ENCODE measurements around the gene PIWIL1.
A peak's percentile ranks its signal among the peaks of the same experiment; 100 is the strongest.

The PIWIL1 gene

GRCh38 chr12:130322263-130322662, 15.4 kb upstream of the PIWIL1 start:
- DNase-seq, result no peak

GRCh38 chr12:130330685-130331084, 7.0 kb upstream of the PIWIL1 start:
- no peak for DNase-seq
- TF ChIP-seq POLR2A (IDR thresholded peaks at IDR 0.05; ENCODE audit: low read length), result no peak
- no peak for TF ChIP-seq GATA1 (IDR thresholded peaks at IDR 0.05; ENCODE audit: low read depth, low read length)

More at GRCh38 chr12:130322263-130322662, 15.4 kb upstream of the PIWIL1 start:
- TF ChIP-seq GATA1 (IDR thresholded peaks at IDR 0.05; ENCODE audit: low read depth, low read length), result no peak
- TF ChIP-seq POLR2A (IDR thresholded peaks at IDR 0.05; ENCODE audit: low read length), result no peak

GRCh38 chr12:130331146-130331545, 6.5 kb upstream of the PIWIL1 start:
- TF ChIP-seq GATA1 (IDR thresholded peaks at IDR 0.05; ENCODE audit: low read depth, low read length), result no peak
- no peak for TF ChIP-seq POLR2A (IDR thresholded peaks at IDR 0.05; ENCODE audit: low read length)
- DNase-seq, result no peak

- no peak for DNase-seq
- TF ChIP-seq GATA1 (IDR thresholded peaks at IDR 0.05; ENCODE audit: low read depth, low read length) (no peak), POLR2A (IDR thresholded peaks at IDR 0.05; ENCODE audit: low read length) (no peak)
These were observed 4.3 kb upstream of the PIWIL1 start for GRCh38 chr12:130333341-130333740.

GRCh38 chr12:130334399-130334798, 3.3 kb upstream of the PIWIL1 start:
- DNase-seq, result no peak
- no peak for TF ChIP-seq GATA1 (IDR thresholded peaks at IDR 0.05; ENCODE audit: low read depth, low read length)
- no peak for TF ChIP-seq POLR2A (IDR thresholded peaks at IDR 0.05; ENCODE audit: low read length)

GRCh38 chr12:130334937-130335336, 2.8 kb upstream of the PIWIL1 start:
- DNase-seq, result peak in 1 of 2 experiments; percentile 6
- TF ChIP-seq POLR2A (IDR thresholded peaks at IDR 0.05; ENCODE audit: low read length) (no peak), GATA1 (IDR thresholded peaks at IDR 0.05; ENCODE audit: low read depth, low read length) (no peak)

- TF ChIP-seq GATA1 (IDR thresholded peaks at IDR 0.05; ENCODE audit: low read depth, low read length) (no peak), POLR2A (IDR thresholded peaks at IDR 0.05; ENCODE audit: low read length) (no peak)
- peak; percentile 41 to 71 for DNase-seq
These were observed 1.9 kb upstream of the PIWIL1 start for GRCh38 chr12:130335517-130336392.

GRCh38 chr12:130336723-130337487, 782 bp upstream of the PIWIL1 start:
- no peak for DNase-seq
- no peak for TF ChIP-seq GATA1 (IDR thresholded peaks at IDR 0.05; ENCODE audit: low read depth, low read length)

- TF ChIP-seq GATA1 (IDR thresholded peaks at IDR 0.05; ENCODE audit: low read depth, low read length) (no peak), POLR2A (IDR thresholded peaks at IDR 0.05; ENCODE audit: low read length) (no peak)
- no peak for DNase-seq
These were observed 1.3 kb downstream of the PIWIL1 start for GRCh38 chr12:130338794-130339601.

- no peak for DNase-seq
- TF ChIP-seq POLR2A (IDR thresholded peaks at IDR 0.05; ENCODE audit: low read length) (no peak), GATA1 (IDR thresholded peaks at IDR 0.05; ENCODE audit: low read depth, low read length) (no peak)
These were observed 2.3 kb downstream of the PIWIL1 start for GRCh38 chr12:130339951-130340350.

- no peak for DNase-seq
- TF ChIP-seq GATA1 (IDR thresholded peaks at IDR 0.05; ENCODE audit: low read depth, low read length) (no peak), POLR2A (IDR thresholded peaks at IDR 0.05; ENCODE audit: low read length) (no peak)
These were observed 4.8 kb downstream of the PIWIL1 start for GRCh38 chr12:130342442-130342841.

- TF ChIP-seq GATA1 (IDR thresholded peaks at IDR 0.05; ENCODE audit: low read depth, low read length), result no peak
- TF ChIP-seq POLR2A (IDR thresholded peaks at IDR 0.05; ENCODE audit: low read length), result no peak
- no peak for DNase-seq
These were observed 5.2 kb downstream of the PIWIL1 start for GRCh38 chr12:130342842-130343241.

GRCh38 chr12:130344529-130344928, 6.8 kb downstream of the PIWIL1 start:
- TF ChIP-seq POLR2A (IDR thresholded peaks at IDR 0.05; ENCODE audit: low read length) (no peak), GATA1 (IDR thresholded peaks at IDR 0.05; ENCODE audit: low read depth, low read length) (no peak)
- no peak for DNase-seq

GRCh38 chr12:130345292-130345691, 7.6 kb downstream of the PIWIL1 start:
- DNase-seq, result no peak
- TF ChIP-seq GATA1 (IDR thresholded peaks at IDR 0.05; ENCODE audit: low read depth, low read length) (no peak), POLR2A (IDR thresholded peaks at IDR 0.05; ENCODE audit: low read length) (no peak)

All from erythroblast (primary cell).